Activated CD4-positive, alpha-beta T cell treated with anti-CD3 and anti-CD28 coated beads, Interleukin-2, amount 50 U/mL, for 24 hours (primary cell): ENCODE measurements around the gene POLR2I.
A peak's percentile ranks its signal among the peaks of the same experiment; 100 is the strongest.

ENCODE experiments used
- DNase-seq, 2 donors: peaks; one replicate each; pipeline ENCODE4 v3.0.0-alpha.2; 2020; ENCODE audit warnings: low read depth in 1 of 2, low spot score in 1 of 2

The POLR2I gene

DNA sequence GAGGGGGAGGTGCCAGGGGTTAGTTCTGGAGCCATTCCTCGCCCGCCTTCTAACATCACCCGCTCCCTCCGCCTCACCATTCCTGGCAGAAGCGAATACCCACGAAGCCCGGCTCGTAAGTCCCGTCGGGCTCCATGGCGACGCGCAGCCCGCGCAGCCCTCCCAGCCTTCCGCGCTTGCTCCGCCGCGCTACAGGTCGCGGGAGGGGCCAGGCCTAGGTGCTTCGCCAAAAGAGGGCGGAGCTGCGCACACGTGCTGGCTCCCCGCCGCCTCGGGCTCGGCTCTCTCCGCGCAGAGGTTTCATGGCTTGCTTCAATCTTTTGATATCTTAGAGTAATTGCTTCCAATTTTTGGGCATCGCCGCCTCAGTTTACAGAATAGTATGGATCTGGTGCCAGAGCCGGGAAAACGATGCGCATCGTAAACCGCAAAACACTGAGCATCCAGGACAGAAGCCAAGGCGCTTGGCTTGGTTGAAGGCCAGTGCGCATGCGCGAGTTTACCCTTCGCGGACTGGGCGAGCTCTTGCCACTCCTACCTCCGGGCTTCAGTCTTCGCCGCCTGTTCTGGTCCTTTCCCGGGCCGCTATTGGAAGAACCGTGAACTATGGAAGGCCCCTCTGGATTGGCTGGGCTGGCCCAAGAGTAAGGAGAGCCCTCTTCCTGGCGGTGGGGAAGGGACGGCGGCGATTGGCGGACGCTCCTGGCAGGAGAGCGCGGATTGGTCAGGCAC lies at the start of gene POLR2I:
POLR2I (minus strand) TSS at position 155 of the 732 bp plus-strand sequence; CDS start at position 136, 19 bp downstream.
- DNase-seq = peak; percentile 97 to 99

DNA sequence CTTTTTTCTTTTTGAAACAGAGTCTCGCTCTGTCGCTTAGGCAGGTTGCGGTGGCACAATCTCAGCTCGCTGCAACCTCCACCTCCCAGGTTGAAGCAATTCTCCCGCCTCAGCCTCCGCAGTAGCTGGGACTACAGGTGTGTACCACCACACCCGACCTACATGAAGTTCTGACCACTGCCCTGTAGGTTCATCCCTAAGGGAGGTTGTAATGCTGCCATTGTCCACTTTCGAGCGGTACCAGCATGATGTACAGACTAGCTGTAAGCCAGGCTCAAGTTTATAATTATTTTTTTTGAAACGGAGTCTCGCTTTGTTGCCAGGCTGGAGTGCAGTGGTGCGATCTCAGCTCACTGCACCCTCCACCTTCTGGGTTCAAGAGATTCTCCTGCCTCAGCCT lies 49.1 kb upstream of the POLR2I start:
- DNase-seq = no peak

- no peak for DNase-seq
Measured at GRCh38 chr19:36160821-36161596, 46.3 kb upstream of the POLR2I start.

GRCh38 chr19:36153126-36153525 lies 38.5 kb upstream of the POLR2I start:
- DNase-seq = no peak

DNA sequence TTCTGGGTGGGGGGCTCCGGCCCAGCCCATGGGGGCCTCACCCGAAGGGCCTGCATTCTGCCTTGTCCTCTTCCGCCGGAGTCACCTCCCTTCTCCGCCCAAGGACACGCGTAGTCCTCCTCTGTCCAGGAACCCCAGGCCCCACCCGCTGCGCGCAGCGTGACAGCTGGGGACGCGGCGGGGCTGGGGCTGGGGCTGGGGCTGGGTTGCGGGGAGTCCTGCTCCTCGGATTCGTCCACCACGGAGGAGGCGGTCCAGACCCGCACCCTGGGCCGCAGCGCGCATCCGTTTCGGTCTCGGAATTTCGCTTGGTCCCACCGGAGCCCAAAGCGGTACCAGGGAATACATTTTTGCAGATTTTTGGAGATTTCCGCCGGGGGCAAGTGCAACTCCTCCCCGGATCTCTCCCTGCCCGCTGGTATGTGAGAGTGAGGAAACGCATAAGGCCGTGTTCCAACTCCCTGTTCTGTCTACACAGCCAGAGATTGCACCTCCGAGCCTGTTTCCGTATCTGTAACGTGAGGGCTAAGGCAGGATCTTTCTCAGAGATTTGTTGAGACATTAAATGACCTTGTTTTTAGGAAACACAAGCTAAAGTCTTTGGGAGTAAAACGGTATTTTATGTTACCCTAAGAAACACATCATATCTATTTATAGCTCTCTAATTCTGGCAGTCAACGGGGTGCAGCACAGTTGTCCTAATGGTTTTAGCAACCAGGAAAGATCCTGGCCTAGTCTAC lies 37.8 kb upstream of the POLR2I start, which contains the start of gene COX7A1:
COX7A1 (minus strand) TSS at position 96 of the 740 bp plus-strand sequence; CDS start at position 56, 40 bp downstream.
- no peak for DNase-seq

DNA sequence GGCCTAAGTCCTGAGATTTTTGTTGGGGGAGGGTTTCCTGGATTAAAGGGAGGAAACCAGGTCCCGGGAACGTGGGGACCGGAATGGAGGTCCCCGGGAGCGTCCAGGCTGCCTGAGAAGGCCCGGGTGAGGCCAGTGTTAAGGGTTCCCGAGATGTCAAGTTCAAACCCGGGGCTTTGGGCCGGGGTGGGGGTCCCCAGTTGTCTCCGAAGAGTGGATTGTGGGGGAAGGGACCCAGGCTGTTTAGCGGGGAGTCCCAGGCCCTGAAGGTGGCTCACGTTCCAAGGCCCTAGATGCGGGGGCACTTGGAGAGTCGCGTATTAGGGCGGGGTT lies 37.3 kb upstream of the POLR2I start:
- DNase-seq = no peak

- DNase-seq = no peak
Measured at GRCh38 chr19:36151144-36152018, 36.7 kb upstream of the POLR2I start.

DNA sequence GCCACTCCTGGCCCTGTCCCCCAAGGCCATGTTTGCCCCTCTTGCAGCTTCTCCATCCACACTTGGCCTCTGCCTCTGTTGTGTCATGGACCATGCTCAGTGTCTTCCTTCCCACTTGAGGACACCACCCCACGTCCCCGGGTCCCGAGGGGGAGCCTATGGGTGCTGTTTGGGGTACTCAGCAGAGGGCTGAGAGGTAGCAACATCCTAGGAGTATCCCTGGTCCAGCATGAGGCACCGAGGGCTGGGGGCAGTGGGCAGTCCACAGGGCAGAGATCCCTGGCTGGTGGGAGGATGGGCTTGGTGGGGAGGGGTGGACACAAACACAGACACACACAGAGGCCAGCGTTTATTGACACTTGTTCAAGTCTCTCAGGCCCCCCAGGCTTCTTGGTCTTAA lies 35.9 kb upstream of the POLR2I start:
- DNase-seq = no peak

- no peak for DNase-seq
Measured at GRCh38 chr19:36149673-36150406, 35.2 kb upstream of the POLR2I start.

DNA sequence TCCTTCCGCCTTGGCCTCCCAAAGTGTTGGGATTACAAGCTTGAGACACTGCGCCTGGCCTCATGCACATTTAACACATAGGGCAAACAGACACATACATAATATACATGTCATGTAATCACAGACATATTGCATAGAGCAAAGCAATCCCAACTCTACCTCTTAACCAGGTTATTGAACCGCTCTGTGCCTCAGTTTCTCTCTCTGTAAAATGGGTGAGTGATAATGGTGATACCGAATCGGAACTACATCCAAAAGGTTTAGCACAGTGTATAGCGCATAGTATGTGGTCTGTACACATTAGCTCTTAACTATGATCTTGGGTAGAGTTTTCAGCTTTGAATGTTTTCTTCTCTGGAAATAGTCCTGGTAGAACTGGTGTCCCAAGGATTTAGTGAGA lies 29.9 kb upstream of the POLR2I start:
- no peak for DNase-seq

DNA sequence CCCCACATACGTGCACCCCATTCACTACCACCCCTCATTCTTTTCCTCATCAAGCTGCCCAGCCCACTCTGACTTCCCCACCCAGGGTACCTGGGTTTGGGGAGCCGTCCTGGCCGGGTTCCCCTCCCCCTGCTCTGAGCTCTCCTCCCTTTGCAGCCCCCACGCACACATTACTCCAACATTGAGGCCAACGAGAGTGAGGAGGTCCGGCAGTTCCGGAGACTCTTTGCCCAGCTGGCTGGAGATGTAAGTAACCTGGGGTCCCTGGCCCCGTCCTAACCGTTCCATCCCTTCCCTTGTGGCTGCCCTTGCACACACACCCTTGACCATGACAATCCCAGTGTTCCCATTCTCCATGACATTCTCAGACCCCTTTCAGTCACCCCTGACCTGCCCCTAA lies 27.8 kb upstream of the POLR2I start:
- no peak for DNase-seq

DNA sequence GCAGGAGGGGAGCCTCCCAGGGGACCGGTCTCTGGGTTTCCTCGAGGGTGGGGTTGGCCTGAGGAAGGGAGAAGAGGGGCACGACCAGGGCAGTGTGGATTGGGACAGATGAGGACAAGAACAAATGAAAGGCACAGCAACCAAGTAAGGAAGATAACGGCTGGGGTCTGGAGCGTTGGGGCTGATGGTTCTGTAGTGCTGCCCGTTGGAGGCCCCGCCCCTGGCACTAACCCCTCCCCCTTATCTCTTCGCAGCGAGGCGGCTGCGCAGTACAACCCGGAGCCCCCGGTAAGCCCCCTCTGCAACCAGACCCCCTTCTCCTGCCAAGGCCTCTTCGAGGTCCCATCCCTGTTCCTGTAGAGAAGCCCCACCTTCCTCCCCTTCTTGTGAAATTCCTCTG lies 27.4 kb upstream of the POLR2I start:
- DNase-seq = no peak

GRCh38 chr19:36141039-36141927 lies 26.6 kb upstream of the POLR2I start:
- DNase-seq = peak; percentile 86 to 93

DNA sequence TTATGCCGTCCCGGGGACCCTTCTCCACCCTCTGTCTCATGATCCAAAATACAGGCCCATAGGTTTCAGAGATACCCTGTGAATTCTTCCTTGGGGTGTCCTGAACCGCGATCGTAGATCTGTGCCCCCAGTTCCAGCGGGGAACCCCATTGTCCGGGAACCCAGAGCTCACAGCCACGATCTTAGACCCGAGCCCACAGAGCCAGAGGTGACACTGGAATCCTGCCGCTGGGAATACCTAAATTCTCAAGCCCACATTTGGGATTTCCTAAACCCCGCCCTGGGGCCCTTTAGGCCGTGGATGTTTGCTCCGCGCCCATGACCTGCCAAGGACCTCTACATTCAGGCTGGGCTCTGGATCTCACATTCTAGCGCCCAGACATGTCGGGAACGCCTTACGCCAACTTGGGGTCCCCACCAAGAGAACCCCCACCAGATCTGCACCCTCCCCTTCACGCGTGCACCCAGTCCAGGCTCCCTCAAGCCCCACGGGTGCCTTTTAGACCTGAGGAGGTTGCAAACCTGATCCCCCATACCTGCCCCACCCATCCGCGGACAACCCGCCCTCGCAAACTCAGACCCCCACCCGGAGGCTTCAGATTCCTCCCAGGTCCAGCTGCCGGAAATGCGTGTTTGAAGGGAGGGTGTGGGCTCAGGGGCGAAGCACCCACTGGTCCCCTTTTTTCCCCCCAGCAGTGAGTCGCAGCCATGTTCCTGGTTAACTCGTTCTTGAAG lies 25.8 kb upstream of the POLR2I start:
- peak; percentile 35 to 42 for DNase-seq

GRCh38 chr19:36139473-36140303 lies 25.0 kb upstream of the POLR2I start, which contains the start of gene CAPNS1:
Gene CAPNS1, plus strand, starts transcription at chr19:36140066. Its CDS starts 946 bp downstream, at chr19:36141012.
- peak; percentile 76 to 88 for DNase-seq

GRCh38 chr19:36139120-36139472 lies 24.4 kb upstream of the POLR2I start:
- DNase-seq = no peak

- no peak for DNase-seq
Measured at GRCh38 chr19:36136964-36137686, 22.4 kb upstream of the POLR2I start.
